GM23338 (cell line): ENCODE data around the gene ANKIB1. TPM values are rescaled to one million over a fixed set of nuclear protein-coding genes. Genes with fewer than 3 reads are reported as not detected.
A peak's percentile ranks its signal among the peaks of the same experiment; 100 is the strongest.

ENCODE experiments used
- ATAC-seq: fragments of 200-7000 bp; cut with Tn5 transposase; 3 replicates; pipeline ENCODE4 v1.9.1; 2020
- DNase-seq: peaks from one replicate; pipeline ENCODE4 v3.0.0-alpha.2; 2015; ENCODE audit warnings: low spot score
- H2AFZ ChIP-seq: fragments of 200-600 bp; sonication (generic); 2 replicates; pipeline ENCODE4 v1.8.0; 2016; ENCODE audit warnings: antibody characterized with exemption, mild to moderate bottlenecking, moderate library complexity
- H3F3A ChIP-seq: fragments of 200-600 bp; sonication (generic); replicated peaks from 2 replicates; pipeline ENCODE4 v1.8.0; 2017; ENCODE audit warnings: antibody characterized with exemption, mixed run types, low read depth
- H3K27ac ChIP-seq: fragments of 200-600 bp; sonication (generic); 2 replicates; pipeline ENCODE4 v1.6.1; 2016; ENCODE audit warnings: low read depth
- H3K27me3 ChIP-seq: fragments of 200-600 bp; sonication (generic); 2 replicates; pipeline ENCODE4 v1.8.0; 2016; ENCODE audit warnings: mild to moderate bottlenecking, mixed run types, moderate library complexity; ENCODE audit not compliant: insufficient read depth
- H3K36me3 ChIP-seq: fragments of 200-600 bp; sonication (generic); 2 replicates; pipeline ENCODE4 v1.8.0; 2016; ENCODE audit warnings: mild to moderate bottlenecking; ENCODE audit not compliant: insufficient read depth
- H3K4me1 ChIP-seq: fragments of 200-600 bp; sonication (generic); 2 replicates; pipeline ENCODE4 v1.8.0; 2016; ENCODE audit warnings: mild to moderate bottlenecking, moderate library complexity; ENCODE audit not compliant: insufficient read depth
- H3K4me2 ChIP-seq: fragments of 200-600 bp; sonication (generic); 2 replicates; pipeline ENCODE4 v1.7.1; 2017; ENCODE audit warnings: mixed run types
- H3K4me3 ChIP-seq: fragments of 200-600 bp; sonication (generic); 2 replicates; pipeline ENCODE4 v1.6.1; 2016; ENCODE audit warnings: mixed run types
- H3K79me2 ChIP-seq: fragments of 200-600 bp; sonication (generic); replicated peaks from 2 replicates; pipeline ENCODE4 v1.8.0; 2017; ENCODE audit warnings: mild to moderate bottlenecking; ENCODE audit not compliant: insufficient read depth
- H3K9me2 ChIP-seq: fragments of 200-600 bp; sonication (generic); 2 replicates; pipeline ENCODE4 v1.8.0; 2017; ENCODE audit not compliant: insufficient read depth
- H4K20me1 ChIP-seq: fragments of 200-600 bp; sonication (generic); replicated peaks from 2 replicates; pipeline ENCODE4 v1.8.0; 2017; ENCODE audit warnings: mild to moderate bottlenecking; ENCODE audit not compliant: insufficient read depth
- H3K27ac Mint-ChIP-seq: 2 replicates; pipeline ENCODE4 v1.8.0; 2020; ENCODE audit warnings: inconsistent platforms, mild to moderate bottlenecking, moderate library complexity, mixed read lengths
- H3K27me3 Mint-ChIP-seq: 3 replicates; pipeline ENCODE4 v1.8.0; 2022; ENCODE audit warnings: low read depth, mild to moderate bottlenecking, moderate library complexity, mixed read lengths, inconsistent platforms; ENCODE audit not compliant: insufficient read depth, poor library complexity
- H3K36me3 Mint-ChIP-seq: 3 replicates; pipeline ENCODE4 v1.8.0; 2021; ENCODE audit warnings: low read depth, mild to moderate bottlenecking, inconsistent platforms, moderate library complexity, mixed read lengths
- H3K4me1 Mint-ChIP-seq: 3 replicates; pipeline ENCODE4 v1.8.0; 2020; ENCODE audit warnings: mild to moderate bottlenecking, inconsistent platforms, mixed read lengths
- H3K4me3 Mint-ChIP-seq: 3 replicates; pipeline ENCODE4 v1.8.0; 2021; ENCODE audit warnings: moderate library complexity, mild to moderate bottlenecking, inconsistent platforms, mixed read lengths
- H3K9me3 Mint-ChIP-seq: 3 replicates; pipeline ENCODE4 v1.8.0; 2020; ENCODE audit warnings: moderate library complexity, mild to moderate bottlenecking, inconsistent platforms, mixed read lengths
- CREB1 ChIP-seq: fragments of 250-450 bp; sonication (Bioruptor Pico); IDR thresholded peaks from 2 replicates; pipeline ENCODE4 v1.5.0; 2020; ENCODE audit warnings: low read depth, mild to moderate bottlenecking, moderate library complexity
- EZH2 ChIP-seq: fragments of 200-600 bp; sonication (generic); IDR thresholded peaks from one replicate; pipeline ENCODE4 v1.8.0; 2017; ENCODE audit warnings: antibody characterized with exemption, mild to moderate bottlenecking, low read depth; ENCODE audit not compliant: unreplicated experiment
- EZH2phosphoT487 ChIP-seq: fragments of 200-600 bp; sonication (generic); IDR thresholded peaks from one replicate; pipeline ENCODE4 v1.8.1; 2018; ENCODE audit warnings: antibody characterized with exemption; ENCODE audit not compliant: unreplicated experiment
- NANOG ChIP-seq: IDR thresholded peaks from 2 replicates; pipeline ENCODE4 v1.6.1; 2016; ENCODE audit warnings: antibody characterized with exemption, borderline replicate concordance
- REST ChIP-seq: IDR thresholded peaks from one replicate; pipeline ENCODE4 v1.6.1; 2018; ENCODE audit warnings: antibody characterized with exemption; ENCODE audit not compliant: unreplicated experiment
- ZNF114 ChIP-seq: fragments of 250-450 bp; sonication (Bioruptor Pico); IDR thresholded peaks from 2 replicates; pipeline ENCODE4 v1.5.0; 2020; ENCODE audit warnings: mild to moderate bottlenecking, moderate library complexity
- ZNF331 ChIP-seq: fragments of 250-450 bp; sonication (Bioruptor Pico); IDR thresholded peaks from 2 replicates; pipeline ENCODE4 v1.5.0; 2020; ENCODE audit warnings: low read depth, mild to moderate bottlenecking, moderate library complexity
- polyA plus RNA-seq: library from polyadenylated mRNA; unstranded; fragments of >200 nt; fragmentation: Nextera tagmentation; extraction: Ambion mirVana; gene quantifications from 2 replicates; pipeline ENCODE4 v1.2.1, GENCODE V29; 2016
- total RNA-seq: library from RNA; depleted of rRNA; stranded (reverse); fragments of >200 nt; shearing (Covaris generic); gene quantifications from 2 replicates; pipeline ENCODE4 v1.2.3, GENCODE V29; 2014
- TF ChIP-seq, protein P1 (sequence below), 2 experiments: fragments of 200-600 bp in 1 of 2; sonication (generic) in 1 of 2; conservative IDR thresholded peaks; 2 replicates each; pipeline versions ENCODE4 v1.5.1 to v1.6.1; 2016 to 2017; ENCODE audit warnings: antibody characterized with exemption in 2 of 2, low read depth in 2 of 2, mild to moderate bottlenecking in 2 of 2, moderate library complexity in 1 of 2
- TF ChIP-seq, protein P2 (sequence below): IDR thresholded peaks from 2 replicates; pipeline ENCODE4 v1.6.1; 2016; ENCODE audit warnings: antibody characterized with exemption

The ANKIB1 gene
- total and polyA plus RNA-seq, 2 experiments from 2014 or later, result 19.1 to 40.3 TPM

DNA sequence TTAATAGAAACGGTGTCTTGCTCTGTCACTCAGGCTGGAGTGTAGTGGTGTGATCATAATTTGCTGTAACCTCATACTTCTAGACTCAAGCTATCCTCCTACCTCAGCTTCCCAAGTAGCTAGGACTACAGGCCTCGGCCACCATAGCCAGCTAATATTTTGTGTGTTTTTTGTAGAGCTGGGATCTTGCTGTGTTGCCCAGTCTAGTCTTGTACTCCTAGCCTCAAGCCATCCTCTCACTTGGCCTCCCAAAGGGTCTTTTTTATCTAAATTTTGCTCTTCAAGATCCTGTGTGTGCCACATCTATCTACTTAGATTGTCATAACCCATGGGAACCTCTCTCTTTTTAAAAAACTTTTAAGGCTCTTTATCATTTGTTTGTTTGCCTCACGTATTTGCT is 50.5 kb downstream of the ANKIB1 start:
- Mint-ChIP-seq H3K36me3 (peaks cover 6% of the 10 kb centered on the region; the same call in 1 of the 3 replicates), H3K27me3 (peaks cover 2% of the 10 kb centered on the region), H3K4me3 (no peak overlapping the region), H3K27ac (peak overlapping the region; percentile 17; the same call in 1 of the 2 replicates), H3K4me1 (peaks cover 28% of the 10 kb centered on the region), H3K9me3 (no peaks in the 10 kb centered on the region)
- Histone ChIP-seq H3F3A (no peaks in the 10 kb centered on the region), H3K27me3 (no peaks in the 10 kb centered on the region), H4K20me1 (0 out of 2 replicates have a peak, but pooled peaks cover 6% of the 10 kb centered on the region), H3K4me2 (no peak overlapping the region), H3K36me3 (no peaks in the 10 kb centered on the region), H3K79me2 (peaks cover 30% of the 10 kb centered on the region), H3K9me2 (no peaks in the 10 kb centered on the region), H3K4me3 (no peak overlapping the region), H3K27ac (no peak overlapping the region), H2AFZ (no peak overlapping the region), H3K4me1 (peaks cover 33% of the 10 kb centered on the region)
- DNase-seq (no peak), ATAC-seq (no peak)
- no peak for TF ChIP-seq CREB1
- no peak for TF ChIP-seq EZH2
- TF ChIP-seq ZNF331 (CRISPR knock-in tag), result no peak
- no peak for TF ChIP-seq NANOG
- no peak for TF ChIP-seq ZNF114

- H3K27ac ChIP-seq, result no peak overlapping the region
- DNase-seq (no peak), ATAC-seq (no peak)
- H3F3A ChIP-seq, result no peaks in the 10 kb centered on the region
- Mint-ChIP-seq H3K27me3 (peaks cover 2% of the 10 kb centered on the region), H3K9me3 (no peaks in the 10 kb centered on the region), H3K4me3 (no peak overlapping the region), H3K36me3 (peaks cover 6% of the 10 kb centered on the region; the same call in 1 of the 3 replicates), H3K4me1 (peaks cover 28% of the 10 kb centered on the region), H3K27ac (no peak overlapping the region)
- H3K36me3 ChIP-seq, result no peaks in the 10 kb centered on the region
- H2AFZ ChIP-seq, result no peak overlapping the region
- peaks cover 33% of the 10 kb centered on the region for H3K4me1 ChIP-seq
- H3K4me3 ChIP-seq, result no peak overlapping the region
- no peak overlapping the region for H3K4me2 ChIP-seq
- H4K20me1 ChIP-seq, result 0 out of 2 replicates have a peak, but pooled peaks cover 4% of the 10 kb centered on the region
- peaks cover 25% of the 10 kb centered on the region for H3K79me2 ChIP-seq
- no peaks in the 10 kb centered on the region for H3K27me3 ChIP-seq
- H3K9me2 ChIP-seq, result no peaks in the 10 kb centered on the region
- TF ChIP-seq, protein P1, sequence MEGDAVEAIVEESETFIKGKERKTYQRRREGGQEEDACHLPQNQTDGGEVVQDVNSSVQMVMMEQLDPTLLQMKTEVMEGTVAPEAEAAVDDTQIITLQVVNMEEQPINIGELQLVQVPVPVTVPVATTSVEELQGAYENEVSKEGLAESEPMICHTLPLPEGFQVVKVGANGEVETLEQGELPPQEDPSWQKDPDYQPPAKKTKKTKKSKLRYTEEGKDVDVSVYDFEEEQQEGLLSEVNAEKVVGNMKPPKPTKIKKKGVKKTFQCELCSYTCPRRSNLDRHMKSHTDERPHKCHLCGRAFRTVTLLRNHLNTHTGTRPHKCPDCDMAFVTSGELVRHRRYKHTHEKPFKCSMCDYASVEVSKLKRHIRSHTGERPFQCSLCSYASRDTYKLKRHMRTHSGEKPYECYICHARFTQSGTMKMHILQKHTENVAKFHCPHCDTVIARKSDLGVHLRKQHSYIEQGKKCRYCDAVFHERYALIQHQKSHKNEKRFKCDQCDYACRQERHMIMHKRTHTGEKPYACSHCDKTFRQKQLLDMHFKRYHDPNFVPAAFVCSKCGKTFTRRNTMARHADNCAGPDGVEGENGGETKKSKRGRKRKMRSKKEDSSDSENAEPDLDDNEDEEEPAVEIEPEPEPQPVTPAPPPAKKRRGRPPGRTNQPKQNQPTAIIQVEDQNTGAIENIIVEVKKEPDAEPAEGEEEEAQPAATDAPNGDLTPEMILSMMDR (conservative IDR thresholded peaks at IDR 0.05; ENCODE audit: low read depth in 2 of 2), result no peak
- no peak for TF ChIP-seq ZNF114
- TF ChIP-seq EZH2phosphoT487, result no peak
Observed at GRCh38 chr7:92296880-92297445, 51.2 kb downstream of the ANKIB1 start.

GRCh38 chr7:92297736-92298135 is 52.0 kb downstream of the ANKIB1 start:
- no peak overlapping the region for H3K4me3 Mint-ChIP-seq
- Histone ChIP-seq H3K4me1 (peaks cover 33% of the 10 kb centered on the region), H3F3A (no peaks in the 10 kb centered on the region), H3K27me3 (no peaks in the 10 kb centered on the region), H3K79me2 (peaks cover 18% of the 10 kb centered on the region), H3K27ac (peak overlapping the region; percentile 4; the same call in 1 of the 2 replicates), H3K9me2 (no peaks in the 10 kb centered on the region), H4K20me1 (0 out of 2 replicates have a peak, but pooled peaks cover 4% of the 10 kb centered on the region), H2AFZ (no peak overlapping the region), H3K4me3 (no peak overlapping the region), H3K4me2 (no peak overlapping the region), H3K36me3 (no peaks in the 10 kb centered on the region)
- DNase-seq (peak; percentile 51), ATAC-seq (peak; percentile 26; the same call in 1 of the 3 replicates)
- no peaks in the 10 kb centered on the region for H3K9me3 Mint-ChIP-seq
- H3K27ac Mint-ChIP-seq, result no peak overlapping the region; the same call in 1 of the 2 replicates
- peaks cover 28% of the 10 kb centered on the region for H3K4me1 Mint-ChIP-seq
- H3K36me3 Mint-ChIP-seq, result peaks cover 6% of the 10 kb centered on the region; the same call in 1 of the 3 replicates
- peaks cover 2% of the 10 kb centered on the region for H3K27me3 Mint-ChIP-seq
- no peak for TF ChIP-seq REST
- TF ChIP-seq, protein P2, sequence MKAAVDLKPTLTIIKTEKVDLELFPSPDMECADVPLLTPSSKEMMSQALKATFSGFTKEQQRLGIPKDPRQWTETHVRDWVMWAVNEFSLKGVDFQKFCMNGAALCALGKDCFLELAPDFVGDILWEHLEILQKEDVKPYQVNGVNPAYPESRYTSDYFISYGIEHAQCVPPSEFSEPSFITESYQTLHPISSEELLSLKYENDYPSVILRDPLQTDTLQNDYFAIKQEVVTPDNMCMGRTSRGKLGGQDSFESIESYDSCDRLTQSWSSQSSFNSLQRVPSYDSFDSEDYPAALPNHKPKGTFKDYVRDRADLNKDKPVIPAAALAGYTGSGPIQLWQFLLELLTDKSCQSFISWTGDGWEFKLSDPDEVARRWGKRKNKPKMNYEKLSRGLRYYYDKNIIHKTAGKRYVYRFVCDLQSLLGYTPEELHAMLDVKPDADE, result no peak
